HG03558 (cell line): Measurements from ENCODE around the gene MARVELD2.
"Not testable (repeated sequence)": the region's sequence is repeated elsewhere in the genome, so short reads cannot be mapped to it uniquely, and the experiment has no call there.

Source experiments
- ATAC-seq: cut with Tn5 transposase; IDR thresholded peaks from one replicate; pipeline ENCODE4 v1.9.1; 2021; ENCODE audit warnings: moderate number of reproducible peaks; ENCODE audit not compliant: unreplicated experiment; ENCODE audit errors: extremely low read depth

MARVELD2 gene

DNA sequence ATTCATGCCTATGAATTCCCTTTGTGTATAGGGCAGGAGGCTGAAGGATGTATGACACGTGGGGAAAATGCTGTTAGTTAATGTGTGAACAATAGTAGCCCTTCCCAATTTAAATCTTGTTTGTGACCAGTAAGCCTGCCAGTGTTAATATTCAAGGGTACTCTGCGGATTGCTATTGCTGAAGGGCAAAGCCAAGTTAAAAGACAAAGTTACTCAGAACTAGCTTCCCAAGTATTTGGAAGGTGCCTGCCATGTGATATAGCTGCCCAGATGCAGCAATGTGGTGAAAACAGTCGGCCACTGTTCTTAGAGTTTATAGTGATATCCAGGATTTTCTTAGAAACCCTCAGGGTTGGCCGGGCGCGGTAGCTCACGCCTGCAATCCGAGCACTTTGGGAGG is 34.6 kb downstream of the MARVELD2 start:
- ATAC-seq: no peak

DNA sequence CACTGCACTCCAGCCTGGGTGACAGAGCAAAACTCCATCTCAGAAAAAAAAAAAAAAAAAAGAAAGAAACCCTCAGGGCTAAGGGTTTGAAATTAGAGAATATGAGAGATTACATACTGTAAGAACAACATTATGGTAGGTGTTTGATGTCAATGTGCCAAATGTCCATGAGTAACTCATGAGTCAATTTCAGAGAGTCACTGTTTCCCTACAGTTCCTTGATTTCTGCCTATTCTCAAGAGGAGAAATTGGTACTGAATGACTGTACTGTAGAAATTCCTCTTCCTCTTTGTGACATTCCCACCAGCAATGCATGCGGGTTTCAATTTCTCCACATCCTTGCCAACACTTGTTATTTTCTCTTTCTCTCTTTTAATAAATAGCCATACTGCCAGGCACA is 35.2 kb downstream of the MARVELD2 start:
- ATAC-seq: no peak

DNA sequence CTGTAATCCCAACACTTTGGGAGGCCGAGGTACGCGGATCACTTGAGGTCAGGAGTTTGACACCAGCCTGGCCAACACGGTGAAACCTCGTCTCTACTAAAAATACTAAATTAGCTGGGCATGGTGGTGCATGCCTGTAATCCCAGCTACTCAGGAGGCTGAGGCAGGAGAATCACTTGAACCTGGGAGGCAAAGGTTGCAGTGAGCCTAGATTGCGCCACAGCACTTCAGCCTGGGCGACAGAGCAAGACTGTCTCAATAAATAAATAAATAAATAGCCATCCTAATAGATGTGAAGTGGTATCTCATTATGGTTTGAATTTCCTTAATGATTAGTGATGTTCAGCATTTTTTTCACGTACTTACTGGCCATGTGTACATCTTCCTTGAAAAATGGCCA is 35.6 kb downstream of the MARVELD2 start:
- not testable (repeated sequence) for ATAC-seq

DNA sequence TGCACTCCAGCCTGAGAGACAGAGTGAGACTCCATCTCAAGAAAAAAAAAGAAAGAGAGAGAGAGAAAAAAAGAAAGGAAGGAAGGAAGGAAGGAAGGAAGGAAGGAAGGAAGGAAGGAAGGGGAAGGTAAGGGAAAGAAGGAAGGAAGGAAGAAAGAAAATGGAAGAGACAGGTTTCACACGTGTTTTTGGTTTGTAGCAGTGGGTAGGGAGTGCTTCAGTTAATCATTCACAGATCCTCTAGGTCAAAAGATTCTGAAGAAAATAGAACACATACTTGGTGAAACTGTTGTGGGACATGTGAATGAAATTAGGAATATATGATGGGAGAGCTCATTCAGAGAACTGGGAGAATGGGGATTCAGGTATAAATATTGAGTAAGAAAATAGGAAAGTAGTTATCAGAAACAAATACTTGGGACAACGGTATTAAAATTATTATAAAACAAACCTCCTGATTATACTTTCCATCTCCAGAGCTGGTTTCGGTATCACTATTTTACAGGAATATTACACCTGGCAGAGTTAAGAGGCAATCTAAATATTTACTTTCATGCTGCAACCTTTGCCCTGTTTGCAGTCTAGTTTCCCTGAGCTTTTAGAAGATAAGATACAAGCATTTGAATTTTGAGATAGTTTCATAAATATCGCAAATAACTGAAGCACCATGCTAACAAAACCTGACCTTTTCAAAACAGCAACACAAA is 37.2 kb downstream of the MARVELD2 start:
- ATAC-seq: no peak

DNA sequence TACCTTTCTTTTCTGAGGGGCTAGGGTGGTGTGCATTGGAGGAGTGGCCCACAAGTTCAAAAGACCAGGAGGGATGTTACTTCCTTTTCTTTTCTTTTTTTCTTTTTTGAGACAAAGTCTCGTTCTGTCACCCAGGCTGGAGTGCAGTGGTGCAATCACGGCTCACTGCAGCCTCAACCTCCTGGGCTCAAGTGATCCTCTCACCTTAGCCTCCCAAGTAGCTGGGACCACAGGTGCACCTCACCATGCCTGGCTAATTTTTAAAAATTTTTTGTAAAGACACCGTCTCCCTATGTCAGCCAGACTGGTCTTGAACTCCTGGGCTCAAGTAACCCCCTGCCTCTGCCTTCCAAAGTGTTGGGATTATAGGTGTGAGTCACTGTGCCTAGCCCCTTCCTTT is 38.6 kb downstream of the MARVELD2 start:
- ATAC-seq: not testable (repeated sequence)

DNA sequence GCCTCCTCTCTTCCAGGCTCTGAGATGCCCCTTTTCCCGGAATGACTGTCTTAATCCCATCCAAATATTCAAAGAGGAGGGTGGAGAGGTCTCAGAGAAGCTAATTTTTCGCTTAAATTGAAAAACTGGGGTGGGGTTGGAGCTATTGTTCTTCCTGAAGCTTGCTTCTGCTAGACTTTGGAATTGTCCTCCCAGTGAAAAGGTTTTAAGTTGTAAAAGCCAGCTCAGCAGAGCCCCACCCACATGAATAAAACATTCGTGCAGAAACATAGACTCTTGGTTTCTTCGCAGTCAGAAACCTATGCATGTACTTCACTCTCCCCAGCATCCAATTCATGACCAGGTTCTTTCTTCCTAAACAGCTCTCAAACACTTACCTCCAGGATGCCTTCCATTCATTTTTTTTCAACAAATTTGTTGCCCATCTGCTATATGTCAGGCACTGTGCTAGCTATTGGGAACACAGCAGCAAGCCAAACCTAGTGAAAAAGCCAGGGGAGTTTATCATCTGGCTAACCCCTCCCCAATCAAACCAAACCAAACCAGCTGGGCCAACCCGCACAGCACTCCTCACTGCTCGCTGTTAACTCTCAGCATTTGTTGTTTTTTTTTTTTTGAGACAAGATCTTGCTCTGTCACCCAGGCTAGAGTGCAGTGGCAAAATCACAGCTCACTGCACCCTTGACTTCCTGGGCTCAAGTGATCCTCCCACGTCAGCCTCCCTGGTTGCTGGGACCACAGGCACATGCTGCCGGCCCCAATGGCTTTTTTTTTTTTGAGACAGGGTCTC is 39.7 kb downstream of the MARVELD2 start:
- no peak for ATAC-seq

DNA sequence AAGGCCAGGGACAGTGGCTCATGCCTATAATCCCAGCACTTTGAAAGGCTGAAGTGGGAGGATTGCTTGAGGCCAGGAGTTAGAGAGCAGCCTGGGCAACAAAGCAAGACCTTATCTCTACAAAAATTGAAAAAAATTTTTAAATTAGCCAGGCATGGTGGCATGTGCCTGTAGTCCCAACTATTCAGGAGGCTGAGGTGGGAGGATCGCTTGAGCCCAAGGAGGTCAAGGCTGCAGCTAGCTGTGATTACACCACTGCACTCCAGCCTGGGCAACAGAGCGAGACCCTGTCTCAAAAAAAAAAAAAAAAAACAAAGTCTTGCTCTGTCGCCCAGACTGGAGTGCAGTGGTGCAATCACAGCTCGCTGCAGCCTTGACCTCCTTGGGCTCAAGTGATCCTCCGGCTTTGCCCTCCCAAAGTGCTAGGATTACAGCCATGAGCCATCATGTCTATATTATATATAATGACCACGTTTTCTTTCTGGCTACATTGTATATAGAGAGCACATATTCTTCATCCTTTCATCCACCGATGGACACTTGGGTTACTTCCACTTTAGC is 40.6 kb downstream of the MARVELD2 start:
- not testable (repeated sequence) for ATAC-seq

DNA sequence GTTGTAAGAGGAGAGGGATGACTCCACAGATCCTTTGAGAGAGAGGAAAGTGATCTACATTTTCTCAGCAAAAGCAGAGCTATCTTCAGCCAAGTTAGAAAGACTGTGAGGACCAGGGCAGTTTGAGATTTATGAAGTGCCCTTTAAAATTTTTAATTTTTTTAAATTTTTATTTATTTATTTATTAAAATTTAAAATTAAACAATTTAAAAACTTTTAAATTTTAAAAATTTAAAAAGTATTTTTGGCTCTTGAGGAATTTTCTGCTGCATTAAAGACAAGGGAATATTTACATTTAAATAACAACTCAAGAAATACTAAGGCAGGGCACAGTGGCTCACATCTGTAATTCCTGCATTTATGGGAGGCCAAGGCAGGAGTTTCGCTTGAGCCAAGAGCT is 47.3 kb downstream of the MARVELD2 start:
- ATAC-seq: no peak

DNA sequence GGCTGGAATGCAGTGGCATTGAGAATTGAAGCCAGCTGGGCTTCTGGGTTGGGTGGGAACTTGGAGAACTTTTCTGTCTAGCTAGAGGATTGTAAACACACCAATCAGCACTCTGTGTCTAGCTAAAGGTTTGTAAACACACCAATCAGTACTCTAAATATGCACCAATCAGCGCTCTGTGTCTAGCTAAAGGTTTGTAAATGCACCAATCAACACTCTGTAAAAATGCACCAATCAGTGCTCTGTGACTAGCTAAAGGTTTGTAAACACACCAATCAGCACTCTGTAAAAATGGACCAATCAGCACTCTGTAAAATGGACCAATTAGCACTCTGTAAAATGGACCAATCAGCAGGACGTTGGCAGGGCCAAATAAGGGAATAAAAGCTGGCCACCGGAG is 51.5 kb downstream of the MARVELD2 start:
- not testable (repeated sequence) for ATAC-seq

DNA sequence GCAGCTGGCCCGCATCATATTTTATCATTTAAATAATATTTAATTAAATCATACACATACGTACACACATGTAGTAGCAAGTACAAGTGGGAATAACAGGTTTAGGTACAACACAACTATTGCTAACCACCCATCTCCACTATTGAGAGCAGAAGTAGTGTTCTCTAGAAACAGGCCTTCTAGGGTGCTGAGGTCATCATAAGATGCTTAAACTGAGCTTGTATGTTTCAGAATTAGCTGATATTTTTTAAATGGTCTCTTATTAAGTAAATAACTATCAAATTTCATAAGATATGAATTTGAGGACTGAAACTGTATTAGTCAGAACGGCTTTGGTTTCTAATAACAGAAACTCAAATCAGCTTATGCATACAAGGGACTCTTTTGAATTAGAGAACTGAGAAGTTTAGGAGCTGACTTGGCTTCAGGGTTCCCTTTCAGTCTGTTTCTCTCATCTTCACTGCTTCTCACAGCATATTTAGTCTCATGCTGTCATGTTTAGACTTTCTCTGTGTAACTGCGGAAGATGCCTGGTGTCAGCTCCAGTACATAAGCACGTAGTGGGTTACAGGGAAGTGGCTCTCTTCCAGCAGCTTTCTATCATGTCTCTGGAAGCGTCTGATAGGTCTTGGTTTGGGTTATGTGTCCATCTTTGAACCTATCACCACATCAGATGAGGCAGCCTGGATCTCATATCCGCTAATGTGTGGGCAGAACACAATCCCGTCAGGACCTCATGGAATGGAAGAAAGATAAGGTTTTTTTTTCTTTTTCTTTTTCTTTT is 52.7 kb downstream of the MARVELD2 start:
- ATAC-seq: peak; percentile 86

DNA sequence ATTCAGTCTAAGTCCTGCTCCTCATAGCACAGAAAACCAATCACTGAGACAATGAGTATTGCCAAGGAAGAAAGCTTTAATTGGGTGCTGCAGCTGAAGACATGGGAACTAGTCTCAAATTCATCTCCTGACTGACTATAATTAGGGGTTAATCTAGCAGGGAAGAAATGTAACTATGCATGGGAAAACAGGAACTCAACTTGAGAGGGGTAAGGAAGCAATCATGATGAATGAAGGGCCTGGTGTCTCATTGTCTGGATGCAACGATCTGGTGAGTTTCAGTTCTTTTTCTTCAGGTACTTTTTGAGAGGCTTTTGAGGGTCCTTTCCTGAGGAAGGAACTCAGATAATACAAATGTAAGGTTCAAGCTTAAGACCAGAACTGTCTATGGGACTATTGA is 53.7 kb downstream of the MARVELD2 start:
- no peak for ATAC-seq

DNA sequence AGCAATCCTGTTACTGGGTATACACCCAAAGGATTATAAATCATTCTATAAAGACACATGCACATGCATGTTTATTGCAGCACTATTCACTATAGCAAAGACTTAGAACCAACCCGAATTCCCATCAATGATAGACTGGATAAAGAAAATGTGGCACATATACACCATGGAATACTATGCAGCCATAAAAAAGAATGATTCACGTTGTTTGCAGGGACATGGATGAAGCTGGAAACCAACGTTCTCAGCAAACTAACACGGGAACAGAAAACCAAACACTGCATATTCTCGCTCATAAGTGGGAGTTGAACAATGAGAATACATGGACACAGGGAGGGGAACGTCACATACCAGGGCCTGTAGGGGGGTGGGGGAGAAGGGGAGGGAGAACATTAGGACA is 56.6 kb downstream of the MARVELD2 start:
- ATAC-seq: not testable (repeated sequence)

DNA sequence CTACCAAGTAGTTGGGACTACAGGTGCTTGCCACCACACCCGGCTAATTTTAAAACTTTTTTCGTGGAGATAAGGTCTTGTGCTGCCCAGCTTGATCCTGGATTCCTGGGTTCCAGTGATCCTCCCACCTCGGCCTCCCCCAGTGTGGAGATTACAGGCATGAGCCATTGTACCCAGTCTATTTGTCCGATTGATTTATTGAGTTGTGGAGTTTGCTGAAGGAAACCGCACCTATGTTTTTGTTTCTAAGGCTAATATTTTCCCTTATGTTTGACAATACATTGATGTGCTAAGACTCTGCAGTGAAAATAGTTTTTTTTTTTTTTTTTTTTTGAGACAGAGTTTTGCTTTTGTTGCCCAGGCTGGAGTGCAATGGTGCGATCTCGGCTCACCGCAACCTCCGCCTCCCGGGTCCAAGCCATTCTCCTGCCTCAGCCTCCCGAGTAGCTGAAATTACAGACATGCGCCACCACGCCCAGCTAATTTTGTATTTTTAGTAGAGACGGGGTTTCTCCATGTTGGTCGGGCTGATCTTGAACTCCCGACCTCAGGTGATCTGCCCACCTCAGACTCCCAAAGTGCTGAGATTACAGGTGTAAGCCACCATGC is 57.7 kb downstream of the MARVELD2 start:
- ATAC-seq: not testable (repeated sequence)

DNA sequence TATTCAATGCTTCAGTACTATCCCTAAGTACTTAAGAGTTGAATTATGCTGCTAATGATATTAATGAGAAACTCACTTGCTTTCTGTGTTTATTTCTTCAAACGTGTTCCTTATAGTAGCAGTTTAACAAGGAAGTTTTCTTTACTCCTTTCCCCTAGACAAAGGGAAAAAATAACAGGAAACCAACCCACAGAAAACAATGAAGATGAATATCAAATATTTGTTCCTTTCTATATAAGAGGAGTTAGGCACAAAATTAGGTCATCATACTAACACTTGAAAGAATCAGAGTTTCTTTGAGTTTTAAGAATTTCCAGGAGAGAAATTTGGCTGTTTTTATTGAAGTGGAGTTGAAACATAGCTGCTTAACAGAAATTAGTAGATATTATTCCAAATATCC is 62.3 kb downstream of the MARVELD2 start:
- ATAC-seq: no peak

DNA sequence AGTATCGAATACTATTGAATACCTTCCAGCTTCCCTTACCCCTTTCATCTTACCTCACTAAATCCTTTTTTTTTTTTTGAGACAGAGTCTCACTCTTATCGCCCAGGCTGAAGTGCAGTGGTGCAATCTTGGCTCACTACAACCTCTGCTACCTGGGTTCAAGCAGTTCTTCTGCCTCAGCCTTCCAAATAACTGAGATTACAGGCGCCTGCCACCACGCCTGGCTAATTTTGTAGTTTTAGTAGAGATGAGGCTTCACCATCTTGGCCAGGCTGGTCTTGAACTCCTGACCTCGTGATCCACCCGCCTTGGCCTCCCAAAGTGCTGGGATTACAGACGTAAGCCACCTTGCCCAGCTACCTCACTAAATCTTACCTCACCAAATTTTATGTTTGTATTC is 63.4 kb downstream of the MARVELD2 start:
- ATAC-seq: not testable (repeated sequence)

DNA sequence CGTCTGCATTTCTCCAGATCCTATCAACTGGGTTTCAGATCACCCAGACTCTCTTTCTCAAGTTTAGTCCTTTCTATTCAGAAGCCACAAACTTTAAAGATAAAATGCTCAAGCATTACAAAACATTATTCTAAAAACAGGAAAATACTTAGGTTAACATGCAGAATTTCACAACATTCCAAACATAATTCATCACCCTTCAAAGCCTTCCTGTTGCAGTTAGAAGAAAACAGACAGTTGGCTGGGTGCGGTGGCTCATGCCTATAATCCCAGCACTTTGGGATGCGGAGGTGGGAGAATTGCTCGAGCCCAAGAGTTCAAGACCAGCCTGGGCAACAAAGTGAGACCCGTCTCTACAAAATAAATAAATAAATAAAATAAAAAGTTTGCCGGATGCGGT is 70.0 kb downstream of the MARVELD2 start:
- no peak for ATAC-seq

DNA sequence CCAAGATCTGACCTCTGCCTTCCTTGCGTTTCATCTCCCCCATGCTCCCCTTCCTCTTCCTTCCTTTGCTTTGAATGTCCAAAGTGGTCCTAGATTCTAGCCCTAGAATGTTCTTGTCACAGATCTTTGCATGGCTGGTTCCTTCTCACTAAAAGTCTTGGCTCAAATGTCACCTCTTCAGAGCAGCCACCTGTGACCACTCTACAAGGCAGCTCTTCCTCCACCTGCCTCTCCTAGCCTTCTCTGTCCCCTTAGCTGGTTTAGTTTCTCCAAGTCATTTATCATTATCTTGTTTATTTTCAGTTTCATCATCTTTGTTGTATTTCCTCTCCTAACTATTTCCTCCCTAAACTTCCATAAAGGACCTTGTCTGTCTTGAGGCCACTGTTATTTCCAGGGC is 70.6 kb downstream of the MARVELD2 start:
- ATAC-seq: no peak

DNA sequence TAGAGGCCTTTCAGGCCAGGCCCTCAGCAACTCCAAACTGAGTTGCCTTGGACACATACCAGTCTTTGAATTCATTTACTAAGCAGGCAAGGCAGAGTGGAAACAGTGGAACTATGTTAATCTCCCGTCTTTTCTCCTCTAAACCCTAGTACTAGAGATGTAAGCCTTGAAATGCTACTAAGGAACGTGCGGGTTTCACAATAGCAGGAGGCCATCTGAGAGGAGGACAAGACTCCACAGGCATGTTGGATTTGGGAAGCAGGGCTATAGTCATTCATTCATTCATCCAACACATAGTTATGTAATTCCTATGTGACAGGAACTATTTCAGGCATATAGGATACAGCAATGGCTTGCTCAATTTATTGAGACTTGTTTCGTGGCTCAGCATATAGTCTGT is 74.3 kb downstream of the MARVELD2 start:
- no peak for ATAC-seq

DNA sequence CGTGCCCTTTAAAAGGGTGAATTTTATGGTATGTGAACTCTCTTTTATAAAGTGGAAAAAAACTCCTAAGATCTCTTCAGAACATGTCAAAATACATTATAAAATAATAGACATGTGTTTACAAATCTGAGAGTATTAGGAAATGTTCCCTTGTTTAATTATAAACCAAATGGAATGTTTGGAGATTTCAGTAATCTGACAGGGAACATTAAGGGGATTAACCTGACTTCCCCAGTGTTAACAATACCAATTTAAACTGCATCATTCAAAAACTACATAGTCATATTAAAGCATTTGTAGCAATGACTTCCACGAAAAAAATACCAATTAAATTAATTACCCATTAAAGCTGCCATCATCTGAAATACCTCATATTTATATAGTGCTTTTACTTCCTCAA is 76.1 kb downstream of the MARVELD2 start:
- no peak for ATAC-seq

DNA sequence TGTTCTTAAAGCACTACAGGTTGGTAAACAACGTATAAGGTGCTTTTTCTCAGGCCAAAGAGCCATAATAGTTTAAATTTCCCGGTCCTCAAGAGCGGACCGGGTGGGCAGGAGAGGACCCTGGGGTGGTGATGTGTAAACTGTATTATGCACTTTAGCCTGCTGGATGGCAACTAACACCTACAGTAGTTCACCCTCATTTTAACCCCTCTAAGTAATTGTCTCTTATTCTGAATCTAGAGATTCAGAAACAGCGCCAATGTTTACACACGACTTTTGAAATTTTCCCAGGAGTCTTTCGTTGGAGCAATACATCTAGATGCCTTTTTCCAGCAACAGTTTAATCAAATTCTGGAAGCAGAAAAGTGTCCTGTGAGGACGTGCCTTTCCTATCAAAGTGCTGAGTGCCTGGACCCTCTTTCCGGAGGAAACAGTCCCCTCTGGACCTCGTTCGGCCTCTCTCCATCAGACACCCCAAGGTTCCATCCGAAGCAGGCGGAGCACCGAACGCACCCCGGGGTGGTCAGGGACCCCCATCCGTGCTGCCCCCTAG is 77.0 kb downstream of the MARVELD2 start:
- no peak for ATAC-seq
